Measurements from ENCODE around the gene RBBP8NL. TPM values are rescaled to one million over a fixed set of nuclear protein-coding genes. Genes with fewer than 3 reads are reported as not detected.

The RBBP8NL gene
- total RNA-seq, 1 experiment from 2014 or later = not detected

GRCh38 chr20:62429455-62430310, 2.3 kb upstream of the RBBP8NL start:
- DNase-seq (ENCODE audit: low spot score) = no peak
- H3K9me3 ChIP-seq (ENCODE audit: low read depth, low read length, poor library complexity, severe bottlenecking) = no peaks in the 10 kb centered on the region
- ChIA-PET POLR2A (ENCODE audit: low non-redundant PET) (no interaction called here), CTCF (no interaction called here)
- BruUV-seq (replicated peaks) = no TSS peak
- peaks cover 32% of the 10 kb centered on the region for H3K27me3 ChIP-seq (replicated peaks; ENCODE audit: insufficient read depth, low read depth, low read length, poor library complexity)
- H3K27ac ChIP-seq (ENCODE audit: low read depth, low read length, poor library complexity, severe bottlenecking) = no peak overlapping the region
- no peaks in the 10 kb centered on the region for H3K36me3 ChIP-seq (ENCODE audit: insufficient read depth, low read length, poor library complexity, severe bottlenecking)
- intact Hi-C loops (cut with micrococcal nuclease; ENCODE audit: unreplicated experiment) = no loop called here
- H3K4me1 ChIP-seq (ENCODE audit: insufficient read depth, low read length, poor library complexity, severe bottlenecking) = no peaks in the 10 kb centered on the region
- H3K4me3 ChIP-seq (ENCODE audit: low read depth, low read length, poor library complexity, severe bottlenecking) = no peak overlapping the region
- no peak for TF ChIP-seq CTCF (conservative IDR thresholded peaks at IDR 0.05; ENCODE audit: low read depth, low read length)
- TF ChIP-seq EZH2 (IDR thresholded peaks at IDR 0.05; ENCODE audit: borderline replicate concordance, low read depth, low read length, poor library complexity, severe bottlenecking) = no peak

- POLR2A ChIA-PET (ENCODE audit: low non-redundant PET) = no interaction called here
- peak; percentile 16 for DNase-seq (ENCODE audit: low spot score)
- H3K4me1 ChIP-seq (ENCODE audit: insufficient read depth, low read length, poor library complexity, severe bottlenecking) = no peaks in the 10 kb centered on the region
- H3K36me3 ChIP-seq (ENCODE audit: insufficient read depth, low read length, poor library complexity, severe bottlenecking) = no peaks in the 10 kb centered on the region
- no peak overlapping the region for H3K27ac ChIP-seq (ENCODE audit: low read depth, low read length, poor library complexity, severe bottlenecking)
- intact Hi-C loops (cut with micrococcal nuclease; ENCODE audit: unreplicated experiment) = no loop called here
- H3K9me3 ChIP-seq (ENCODE audit: low read depth, low read length, poor library complexity, severe bottlenecking) = no peaks in the 10 kb centered on the region
- H3K4me3 ChIP-seq (ENCODE audit: low read depth, low read length, poor library complexity, severe bottlenecking) = no peak overlapping the region
- TF ChIP-seq EZH2 (IDR thresholded peaks at IDR 0.05; ENCODE audit: borderline replicate concordance, low read depth, low read length, poor library complexity, severe bottlenecking) (no peak), CTCF (conservative IDR thresholded peaks at IDR 0.05; ENCODE audit: low read depth, low read length) (no peak)
- BruUV-seq (replicated peaks) = no TSS peak
- H3K27me3 ChIP-seq (replicated peaks; ENCODE audit: insufficient read depth, low read depth, low read length, poor library complexity) = peaks cover 25% of the 10 kb centered on the region
- CTCF ChIA-PET = no interaction called here
Measured at GRCh38 chr20:62428396-62429295, 1.3 kb upstream of the RBBP8NL start.

GRCh38 chr20:62428002-62428372, 648 bp upstream of the RBBP8NL start:
- Histone ChIP-seq H3K4me3 (ENCODE audit: low read depth, low read length, poor library complexity, severe bottlenecking) (no peak overlapping the region), H3K4me1 (ENCODE audit: insufficient read depth, low read length, poor library complexity, severe bottlenecking) (no peaks in the 10 kb centered on the region), H3K36me3 (ENCODE audit: insufficient read depth, low read length, poor library complexity, severe bottlenecking) (no peaks in the 10 kb centered on the region), H3K27me3 (replicated peaks; ENCODE audit: insufficient read depth, low read depth, low read length, poor library complexity) (peaks cover 25% of the 10 kb centered on the region), H3K9me3 (ENCODE audit: low read depth, low read length, poor library complexity, severe bottlenecking) (no peaks in the 10 kb centered on the region), H3K27ac (ENCODE audit: low read depth, low read length, poor library complexity, severe bottlenecking) (no peak overlapping the region)
- no peak for TF ChIP-seq CTCF (conservative IDR thresholded peaks at IDR 0.05; ENCODE audit: low read depth, low read length)
- no peak for TF ChIP-seq EZH2 (IDR thresholded peaks at IDR 0.05; ENCODE audit: borderline replicate concordance, low read depth, low read length, poor library complexity, severe bottlenecking)
- no peak for DNase-seq (ENCODE audit: low spot score)
- POLR2A ChIA-PET (ENCODE audit: low non-redundant PET) = no interaction called here
- BruUV-seq (replicated peaks) = no TSS peak
- intact Hi-C loops (cut with micrococcal nuclease; ENCODE audit: unreplicated experiment) = no loop called here
- CTCF ChIA-PET = no interaction called here
